Aorta (tissue), 5 donors: ENCODE data around the gene OR51I2. TPM values are rescaled to one million over a fixed set of nuclear protein-coding genes. Genes with fewer than 3 reads are reported as not detected.

ENCODE experiments used
- ATAC-seq: fragments of 200-7000 bp; cut with Tn5 transposase; one replicate; pipeline ENCODE4 v1.9.1; 2022; ENCODE audit warnings: moderate library complexity; ENCODE audit not compliant: low FRiP score
- DNase-seq, 2 donors: peaks; one replicate each; pipeline ENCODE4 v3.0.0-alpha.2; 2020
- H3K27ac ChIP-seq, 2 donors: one replicate each; pipeline ENCODE4 v1.5.1; 2013; ENCODE audit warnings: low read length in 2 of 2, mild to moderate bottlenecking in 2 of 2, moderate library complexity in 2 of 2, control low read depth in 1 of 2, inconsistent platforms in 1 of 2, low read depth in 1 of 2
- H3K27me3 ChIP-seq, 2 donors: one replicate each; pipeline ENCODE4 v1.6.1; 2013; ENCODE audit warnings: control low read depth in 1 of 2, low read length in 1 of 2, mild to moderate bottlenecking in 1 of 2, moderate library complexity in 1 of 2; ENCODE audit not compliant: insufficient read depth in 2 of 2, control insufficient read depth in 1 of 2
- H3K36me3 ChIP-seq, 2 donors: one replicate each; pipeline ENCODE4 v1.6.1; 2013; ENCODE audit warnings: control low read depth in 1 of 2, low read length in 1 of 2, mild to moderate bottlenecking in 1 of 2; ENCODE audit not compliant: insufficient read depth in 2 of 2, control insufficient read depth in 1 of 2
- H3K4me1 ChIP-seq, 2 donors: one replicate each; pipeline ENCODE4 v1.6.1; 2013; ENCODE audit warnings: low read length in 2 of 2, control low read depth in 1 of 2, mild to moderate bottlenecking in 1 of 2, moderate library complexity in 1 of 2; ENCODE audit not compliant: insufficient read depth in 2 of 2, control insufficient read depth in 1 of 2
- H3K4me3 ChIP-seq, 2 donors: one replicate each; pipeline ENCODE4 v1.5.1; 2013; ENCODE audit warnings: low read length in 2 of 2, control low read depth in 1 of 2, mild to moderate bottlenecking in 1 of 2
- H3K9me3 ChIP-seq: one replicate; pipeline ENCODE4 v1.6.1; 2013; ENCODE audit warnings: mild to moderate bottlenecking, low read length; ENCODE audit not compliant: control insufficient read depth
- WGBS, 2 donors: extraction: QIAGEN DNeasy Blood & Tissue Kit; methylation state at CpG; one replicate each; pipeline ENCODE4 v1.1.7; 2013; 5-methylcytosine and 5-hydroxymethylcytosine counted together
- intact Hi-C, 2 donors: fragments of 100-400 bp; cut with DNase I; formaldehyde crosslinking; loops; one replicate each; pipeline versions ENCODE4 v1.14.2 to v1.15.0; 2022
- polyA plus RNA-seq, 2 donors: library from polyadenylated mRNA; stranded (reverse); fragments of 200-250 nt; gene quantifications; one replicate each; pipeline ENCODE4 v1.2.3, GENCODE V29; 2013
- total RNA-seq, 2 donors: library from RNA; stranded (reverse); fragmentation: NEBNext Ultra II Directional; extraction: Animal tissue kit (Norgen Biotek cat#: 25700); gene quantifications; one replicate each; pipeline ENCODE4 v1.2.1, GENCODE V29; 2021
- donor health status: healthy with polysubstance abuse.
- donor health status: Bipolar disorder and iron deficiency.
- donor health status: DM: no; HTN: no; CAD: no.
- donor health status: DM: no; HTN: no; CAD: no.
- donor health status: DM: yes; HTN: yes; CAD: no.

OR51I2 gene
- total and polyA plus RNA-seq, 4 donors: not detected

GRCh38 chr11:5489576-5490357 is 40.6 kb downstream of the OR51I2 start:
- H3K9me3 ChIP-seq: no peaks in the 10 kb centered on the region
- intact Hi-C loops: no loop called here
- ATAC-seq: no peak
- no peaks in the 10 kb centered on the region for H3K27me3 ChIP-seq
- WGBS, 2 donors: 51 to 53% methylated on average over 5 of the region's 5 CpGs
- no peak overlapping the region for H3K27ac ChIP-seq
- no peak overlapping the region for H3K4me3 ChIP-seq
- no peak for DNase-seq
- no peaks in the 10 kb centered on the region for H3K36me3 ChIP-seq
- no peaks in the 10 kb centered on the region for H3K4me1 ChIP-seq

GRCh38 chr11:5499671-5500070 is 50.5 kb downstream of the OR51I2 start:
- DNase-seq (no peak), ATAC-seq (no peak)
- intact Hi-C loops: no loop called here
- H3K4me1 ChIP-seq: no peaks in the 10 kb centered on the region
- peaks cover 2% of the 10 kb centered on the region for H3K9me3 ChIP-seq
- WGBS, 2 donors: 41 to 46% methylated on average over 2 of the region's 2 CpGs
- H3K4me3 ChIP-seq: no peak overlapping the region
- no peak overlapping the region for H3K27ac ChIP-seq
- H3K27me3 ChIP-seq: no peaks in the 10 kb centered on the region
- no peaks in the 10 kb centered on the region for H3K36me3 ChIP-seq

- ATAC-seq (no peak), DNase-seq (no peak)
- intact Hi-C loops: no loop called here
- no peaks in the 10 kb centered on the region for H3K4me1 ChIP-seq
- WGBS, 2 donors: 83 to 87% methylated on average over 6 of the region's 6 CpGs
- H3K9me3 ChIP-seq: peaks cover 2% of the 10 kb centered on the region
- H3K36me3 ChIP-seq: no peaks in the 10 kb centered on the region
- H3K27ac ChIP-seq: no peak overlapping the region
- no peaks in the 10 kb centered on the region for H3K27me3 ChIP-seq
- no peak overlapping the region for H3K4me3 ChIP-seq
Measured at GRCh38 chr11:5500393-5500801, 51.3 kb downstream of the OR51I2 start.

GRCh38 chr11:5504403-5504921 is 55.3 kb downstream of the OR51I2 start:
- H3K27ac ChIP-seq: no peak overlapping the region
- ATAC-seq (no peak), DNase-seq (no peak)
- no peaks in the 10 kb centered on the region for H3K36me3 ChIP-seq
- intact Hi-C loops: no loop called here
- H3K4me1 ChIP-seq: no peaks in the 10 kb centered on the region
- H3K9me3 ChIP-seq: no peaks in the 10 kb centered on the region
- H3K4me3 ChIP-seq: no peak overlapping the region
- 80 to 87% methylated on average over 2 of the region's 2 CpGs for WGBS, 2 donors
- H3K27me3 ChIP-seq: no peaks in the 10 kb centered on the region

GRCh38 chr11:5505363-5506048 is 56.4 kb downstream of the OR51I2 start:
- DNase-seq (no peak), ATAC-seq (no peak)
- 81 to 82% methylated on average over 9 of the region's 9 CpGs for WGBS, 2 donors
- intact Hi-C loops: no loop called here
- Histone ChIP-seq H3K27ac (no peak overlapping the region), H3K36me3 (no peaks in the 10 kb centered on the region), H3K27me3 (no peaks in the 10 kb centered on the region), H3K4me1 (no peaks in the 10 kb centered on the region), H3K4me3 (no peak overlapping the region), H3K9me3 (no peaks in the 10 kb centered on the region)

Other genes with a start within 250 kb of the OR51I2 start
- not detected for gene OR51V1, start 248.6 kb upstream of the OR51I2 start, total RNA-seq
- not detected for gene OR51V1, start 248.6 kb upstream of the OR51I2 start, polyA plus RNA-seq
- 1,000 to 10,000 TPM in 1 of 2 donors, 100 to 1,000 TPM in 1; 649 to 2,087 TPM for gene HBB, start 222.3 kb upstream of the OR51I2 start, total RNA-seq
- 10 to 100 TPM; 12.6 to 26.3 TPM for gene HBB, start 222.3 kb upstream of the OR51I2 start, polyA plus RNA-seq
- gene HBD, start 214.8 kb upstream of the OR51I2 start, total RNA-seq: 1 to 10 TPM in 1 of 2 donors, not detected in 1; 8.4 TPM
- not detected for gene HBD, start 214.8 kb upstream of the OR51I2 start, polyA plus RNA-seq
- not detected for gene HBG1, start 199.5 kb upstream of the OR51I2 start, total RNA-seq
- not detected for gene HBG1, start 199.5 kb upstream of the OR51I2 start, polyA plus RNA-seq
- gene HBG2, start 194.5 kb upstream of the OR51I2 start, total RNA-seq: under 1 TPM in 1 of 2 donors, not detected in 1; 0.78 TPM
- gene HBG2, start 194.5 kb upstream of the OR51I2 start, polyA plus RNA-seq: under 1 TPM in 1 of 2 donors, not detected in 1; 0.23 TPM
- not detected for gene HBE1, start 179.4 kb upstream of the OR51I2 start, total RNA-seq
- not detected for gene HBE1, start 179.4 kb upstream of the OR51I2 start, polyA plus RNA-seq
- not detected for gene OR51B4, start 147.4 kb upstream of the OR51I2 start, total RNA-seq
- not detected for gene OR51B4, start 147.4 kb upstream of the OR51I2 start, polyA plus RNA-seq
- not detected for gene OR51B2, start 125.0 kb upstream of the OR51I2 start, total RNA-seq
- gene OR51B2, start 125.0 kb upstream of the OR51I2 start, polyA plus RNA-seq: not detected
- 1 to 10 TPM in 1 of 2 donors, under 1 TPM in 1; 0.71 to 1.2 TPM for gene OR51B5, start 105.8 kb upstream of the OR51I2 start, total RNA-seq
- not detected for gene OR51B5, start 105.8 kb upstream of the OR51I2 start, polyA plus RNA-seq
- gene OR51B6, start 97.8 kb upstream of the OR51I2 start, total RNA-seq: not detected
- gene OR51B6, start 97.8 kb upstream of the OR51I2 start, polyA plus RNA-seq: not detected
- gene OR51M1, start 65.5 kb upstream of the OR51I2 start, total RNA-seq: not detected
- not detected for gene OR51M1, start 65.5 kb upstream of the OR51I2 start, polyA plus RNA-seq
- not detected for gene OR51Q1, start 27.2 kb upstream of the OR51I2 start, total RNA-seq
- 1 to 10 TPM in 1 of 2 donors, not detected in 1; 1.4 TPM for gene OR51Q1, start 27.2 kb upstream of the OR51I2 start, polyA plus RNA-seq
- under 1 TPM; 0.42 to 0.49 TPM for gene OR51I1, start 7.8 kb upstream of the OR51I2 start, total RNA-seq
- gene OR51I1, start 7.8 kb upstream of the OR51I2 start, polyA plus RNA-seq: not detected
- gene OR52D1, start 39.4 kb downstream of the OR51I2 start, total RNA-seq: not detected
- not detected for gene OR52D1, start 39.4 kb downstream of the OR51I2 start, polyA plus RNA-seq
- gene UBQLN3, start 60.6 kb downstream of the OR51I2 start, total RNA-seq: under 1 TPM; 0.71 to 0.99 TPM
- not detected for gene UBQLN3, start 60.6 kb downstream of the OR51I2 start, polyA plus RNA-seq
- 1 to 10 TPM in 1 of 2 donors, under 1 TPM in 1; 0.88 to 1.3 TPM for gene UBQLNL, start 67.4 kb downstream of the OR51I2 start, total RNA-seq
- 1 to 10 TPM in 1 of 2 donors, not detected in 1; 1.6 TPM for gene UBQLNL, start 67.4 kb downstream of the OR51I2 start, polyA plus RNA-seq
- under 1 TPM; 0.78 to 0.96 TPM for gene OR52H1, start 99.2 kb downstream of the OR51I2 start, total RNA-seq
- not detected for gene OR52H1, start 99.2 kb downstream of the OR51I2 start, polyA plus RNA-seq
- not detected for gene OR52B6, start 131.6 kb downstream of the OR51I2 start, total RNA-seq
- not detected for gene OR52B6, start 131.6 kb downstream of the OR51I2 start, polyA plus RNA-seq
- gene TRIM6, start 147.3 kb downstream of the OR51I2 start, total RNA-seq: 1 to 10 TPM; 2.1 to 5.1 TPM
- gene TRIM6, start 147.3 kb downstream of the OR51I2 start, polyA plus RNA-seq: 1 to 10 TPM; 3.6 to 6.3 TPM
- gene TRIM34, start 175.7 kb downstream of the OR51I2 start, total RNA-seq: 1 to 10 TPM; 5.6 to 9.2 TPM
- 1 to 10 TPM; 5.1 to 5.8 TPM for gene TRIM34, start 175.7 kb downstream of the OR51I2 start, polyA plus RNA-seq
- gene TRIM5, start 235.8 kb downstream of the OR51I2 start, total RNA-seq: 10 to 100 TPM; 38.8 to 42.0 TPM
- 10 to 100 TPM; 16.0 to 21.0 TPM for gene TRIM5, start 235.8 kb downstream of the OR51I2 start, polyA plus RNA-seq
- 100 to 1,000 TPM in 1 of 2 donors, 10 to 100 TPM in 1; 71.4 to 109 TPM for gene TRIM22, start 240.5 kb downstream of the OR51I2 start, total RNA-seq
- 100 to 1,000 TPM in 1 of 2 donors, 10 to 100 TPM in 1; 39.9 to 110 TPM for gene TRIM22, start 240.5 kb downstream of the OR51I2 start, polyA plus RNA-seq